ENCODE data around the gene GPR63. TPM values are rescaled to one million over a fixed set of nuclear protein-coding genes. Genes with fewer than 3 reads are reported as not detected.

Gene GPR63
- total RNA-seq, 6 donors from 2014 or later: under 0.01 to 0.69 (median 0.26) TPM

- H3K9me3 ChIP-seq: no peaks in the 10 kb centered on the region
- H3K27ac ChIP-seq: no peak overlapping the region
- H3K36me3 ChIP-seq: no peaks in the 10 kb centered on the region
- no peak overlapping the region for H3K4me3 ChIP-seq
- 87 to 100% methylated on average over 1 of the region's 1 CpG for WGBS, 2 donors
- TF ChIP-seq EP300 (IDR thresholded peaks at IDR 0.05) (no peak), POLR2AphosphoS5 (IDR thresholded peaks at IDR 0.05) (no peak)
- H3K4me1 ChIP-seq: no peaks in the 10 kb centered on the region
- no peaks in the 10 kb centered on the region for H3K27me3 ChIP-seq
- no peak for ATAC-seq (ENCODE audit: low FRiP score in 2 of 2)
- DNase-seq: no peak
Measured at GRCh38 chr6:96826865-96827264, 10.4 kb downstream of the GPR63 start.

- Histone ChIP-seq H3K27me3 (no peaks in the 10 kb centered on the region), H3K9me3 (no peaks in the 10 kb centered on the region), H3K27ac (no peak overlapping the region), H3K4me3 (no peak overlapping the region), H3K4me1 (no peaks in the 10 kb centered on the region), H3K36me3 (no peaks in the 10 kb centered on the region)
- no peak for TF ChIP-seq POLR2A (IDR thresholded peaks at IDR 0.05)
- no peak for TF ChIP-seq POLR2AphosphoS5 (IDR thresholded peaks at IDR 0.05)
- no peak for TF ChIP-seq EP300 (IDR thresholded peaks at IDR 0.05)
- TF ChIP-seq CTCF (IDR thresholded peaks at IDR 0.05): no peak
- 58 to 61% methylated on average over 2 of the region's 2 CpGs for WGBS, 2 donors
- no peak for ATAC-seq (ENCODE audit: low FRiP score in 2 of 2)
- DNase-seq: no peak
Measured at GRCh38 chr6:96823743-96824142, 13.5 kb downstream of the GPR63 start.

- no peaks in the 10 kb centered on the region for H3K9me3 ChIP-seq
- no peak for TF ChIP-seq EP300 (IDR thresholded peaks at IDR 0.05)
- TF ChIP-seq POLR2A (IDR thresholded peaks at IDR 0.05): no peak
- TF ChIP-seq CTCF (IDR thresholded peaks at IDR 0.05): no peak
- TF ChIP-seq POLR2AphosphoS5 (IDR thresholded peaks at IDR 0.05): no peak
- H3K4me3 ChIP-seq: no peak overlapping the region
- H3K27ac ChIP-seq: no peak overlapping the region
- H3K27me3 ChIP-seq: no peaks in the 10 kb centered on the region
- peaks cover 0 to 4% (median 2%) of the 10 kb centered on the region in 4 donors for H3K4me1 ChIP-seq
- ATAC-seq (ENCODE audit: low FRiP score in 2 of 2): no peak
- no peaks in the 10 kb centered on the region for H3K36me3 ChIP-seq
- WGBS, 2 donors: 87 to 91% methylated on average over 4 of the region's 4 CpGs
- DNase-seq: no peak
Measured at GRCh38 chr6:96821034-96821433, 16.2 kb downstream of the GPR63 start.

- Histone ChIP-seq H3K4me1 (peaks cover 0 to 4% (median 2%) of the 10 kb centered on the region in 4 donors), H3K27me3 (no peaks in the 10 kb centered on the region), H3K9me3 (no peaks in the 10 kb centered on the region), H3K36me3 (no peaks in the 10 kb centered on the region), H3K4me3 (no peak overlapping the region), H3K27ac (no peak overlapping the region)
- TF ChIP-seq POLR2A (IDR thresholded peaks at IDR 0.05) (no peak), EP300 (IDR thresholded peaks at IDR 0.05) (no peak), POLR2AphosphoS5 (IDR thresholded peaks at IDR 0.05) (no peak), CTCF (IDR thresholded peaks at IDR 0.05) (no peak)
- 37 to 39% methylated on average over 5 of the region's 5 CpGs for WGBS, 2 donors
- ATAC-seq (ENCODE audit: low FRiP score in 2 of 2): no peak
- DNase-seq: no peak
Measured at GRCh38 chr6:96816301-96816817, 20.9 kb downstream of the GPR63 start.

GRCh38 chr6:96814625-96815024 lies 22.7 kb downstream of the GPR63 start:
- Histone ChIP-seq H3K27me3 (no peaks in the 10 kb centered on the region), H3K36me3 (no peaks in the 10 kb centered on the region), H3K4me1 (peaks cover 0 to 4% (median 2%) of the 10 kb centered on the region in 4 donors), H3K4me3 (no peak overlapping the region), H3K27ac (no peak overlapping the region), H3K9me3 (no peaks in the 10 kb centered on the region)
- DNase-seq (no peak), ATAC-seq (ENCODE audit: low FRiP score in 2 of 2) (no peak)
- 83 to 88% methylated on average over 1 of the region's 1 CpG for WGBS, 2 donors
- TF ChIP-seq EP300 (IDR thresholded peaks at IDR 0.05) (no peak), CTCF (IDR thresholded peaks at IDR 0.05) (no peak), POLR2A (IDR thresholded peaks at IDR 0.05) (no peak), POLR2AphosphoS5 (IDR thresholded peaks at IDR 0.05) (no peak)
